HEK293T (cell line): ENCODE data around the gene IGFL2.
"Not testable (repeated sequence)": the region's sequence is repeated elsewhere in the genome, so short reads cannot be mapped to it uniquely, and the experiment has no call there.

ENCODE experiments used
- SUZ12 ChIP-seq: fragments of 450-650 bp; IDR thresholded peaks from 2 replicates; pipeline ENCODE4 v1.6.1; 2016; ENCODE audit warnings: mild to moderate bottlenecking
- ZNF384 ChIP-seq: fragments of 450-650 bp; IDR thresholded peaks from 2 replicates; pipeline ENCODE4 v1.6.1; 2016
- TF ChIP-seq, protein P1 (sequence below): fragments of 450-650 bp; IDR thresholded peaks from 2 replicates; pipeline ENCODE4 v1.6.1; 2016

DNA sequence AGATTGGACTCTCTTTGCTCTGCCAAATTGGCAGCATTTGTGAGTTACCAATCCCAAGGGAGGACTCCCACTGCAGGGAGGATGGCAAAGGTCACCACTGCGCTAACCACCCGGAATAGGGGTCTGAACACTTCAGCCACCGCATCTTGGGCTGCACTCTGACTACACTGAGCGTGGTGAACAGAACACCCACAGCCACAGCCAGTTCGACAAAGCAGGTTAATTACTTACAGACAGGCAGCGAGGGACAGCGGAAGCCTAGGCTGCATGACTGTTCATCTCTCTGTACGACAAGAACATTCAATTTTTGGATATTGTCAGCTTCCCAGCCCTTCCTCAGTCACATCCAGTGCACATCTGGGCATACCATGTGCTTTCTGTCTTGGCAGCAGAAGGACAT is 59.8 kb downstream of the IGFL2 start:
- TF ChIP-seq SUZ12, ZNF384: not testable (repeated sequence)
- TF ChIP-seq, protein P1, sequence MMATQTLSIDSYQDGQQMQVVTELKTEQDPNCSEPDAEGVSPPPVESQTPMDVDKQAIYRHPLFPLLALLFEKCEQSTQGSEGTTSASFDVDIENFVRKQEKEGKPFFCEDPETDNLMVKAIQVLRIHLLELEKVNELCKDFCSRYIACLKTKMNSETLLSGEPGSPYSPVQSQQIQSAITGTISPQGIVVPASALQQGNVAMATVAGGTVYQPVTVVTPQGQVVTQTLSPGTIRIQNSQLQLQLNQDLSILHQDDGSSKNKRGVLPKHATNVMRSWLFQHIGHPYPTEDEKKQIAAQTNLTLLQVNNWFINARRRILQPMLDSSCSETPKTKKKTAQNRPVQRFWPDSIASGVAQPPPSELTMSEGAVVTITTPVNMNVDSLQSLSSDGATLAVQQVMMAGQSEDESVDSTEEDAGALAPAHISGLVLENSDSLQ: not testable (repeated sequence)
